GM18502 (cell line): Measurements from ENCODE around the gene PMVK.

Source experiments
- ATAC-seq: cut with Tn5 transposase; IDR thresholded peaks from one replicate; pipeline ENCODE4 v1.9.1; 2021; ENCODE audit warnings: mild to moderate bottlenecking; ENCODE audit not compliant: unreplicated experiment, poor library complexity

PMVK gene

GRCh38 chr1:154967331-154967950, 30.9 kb upstream of the PMVK start:
- no peak for ATAC-seq

GRCh38 chr1:154966111-154966510, 29.6 kb upstream of the PMVK start:
- ATAC-seq: no peak

GRCh38 chr1:154964359-154964758, 27.8 kb upstream of the PMVK start:
- ATAC-seq: no peak

GRCh38 chr1:154963643-154964042, 27.1 kb upstream of the PMVK start:
- ATAC-seq: no peak

GRCh38 chr1:154962795-154963330, 26.3 kb upstream of the PMVK start:
- ATAC-seq: no peak

GRCh38 chr1:154962156-154962749, 25.7 kb upstream of the PMVK start:
- ATAC-seq: peak; percentile 15

- peak; percentile 69 for ATAC-seq
Measured at GRCh38 chr1:154961207-154962155, 25.0 kb upstream of the PMVK start, which contains the start of gene PYGO2. TSS of gene PYGO2 (minus strand) at chr1:154961782. CDS start at chr1:154961576, 206 bp downstream.

GRCh38 chr1:154960446-154961136, 24.1 kb upstream of the PMVK start:
- no peak for ATAC-seq

- ATAC-seq: no peak
Measured at GRCh38 chr1:154959426-154959780, 22.9 kb upstream of the PMVK start.

GRCh38 chr1:154958681-154959425, 22.3 kb upstream of the PMVK start:
- ATAC-seq: no peak

GRCh38 chr1:154958036-154958435, 21.5 kb upstream of the PMVK start:
- ATAC-seq: no peak

- ATAC-seq: no peak
Measured at GRCh38 chr1:154957091-154957657, 20.7 kb upstream of the PMVK start.

GRCh38 chr1:154956544-154956941, 20.0 kb upstream of the PMVK start:
- no peak for ATAC-seq

GRCh38 chr1:154955718-154956543, 19.4 kb upstream of the PMVK start, which contains the start of gene PBXIP1:
TSS of gene PBXIP1 (minus strand) at chr1:154956099. CDS start at chr1:154953721, 2,378 bp downstream.
- peak; percentile 57 for ATAC-seq

- ATAC-seq: peak; percentile 60
Measured at GRCh38 chr1:154955039-154955717, 18.7 kb upstream of the PMVK start.

- no peak for ATAC-seq
Measured at GRCh38 chr1:154954541-154954940, 18.0 kb upstream of the PMVK start.

- ATAC-seq: no peak
Measured at GRCh38 chr1:154953611-154954038, 17.1 kb upstream of the PMVK start.

- no peak for ATAC-seq
Measured at GRCh38 chr1:154952664-154953063, 16.1 kb upstream of the PMVK start.
